NCI-H774 (cell line): Measurements from ENCODE around the gene ZER1.
A peak's percentile ranks its signal among the peaks of the same experiment; 100 is the strongest.
"Not testable (repeated sequence)": the region's sequence is repeated elsewhere in the genome, so short reads cannot be mapped to it uniquely, and the experiment has no call there.

ENCODE experiments used
- DNase-seq: peaks from one replicate; lab custom pipeline; 2025; lab: John Stamatoyannopoulos, UW

The ZER1 gene

GRCh38 chr9:128787659-128788058 lies 15.9 kb upstream of the ZER1 start:
- no peak for DNase-seq

GRCh38 chr9:128786681-128787601 lies 15.2 kb upstream of the ZER1 start, which contains the start of gene TBC1D13:
Gene TBC1D13, plus strand, starts transcription at chr9:128787253. Its CDS starts 101 bp downstream, at chr9:128787354.
- peak; percentile 88 for DNase-seq

- no peak for DNase-seq
Observed at GRCh38 chr9:128785427-128785826, 13.7 kb upstream of the ZER1 start.

GRCh38 chr9:128782669-128783068 lies 10.9 kb upstream of the ZER1 start:
- DNase-seq = no peak

GRCh38 chr9:128781187-128782070 lies 9.7 kb upstream of the ZER1 start:
- DNase-seq = no peak

- DNase-seq = not testable (repeated sequence)
Observed at GRCh38 chr9:128780093-128780492, 8.4 kb upstream of the ZER1 start.

- DNase-seq = no peak
Observed at GRCh38 chr9:128774804-128775203, 3.1 kb upstream of the ZER1 start.

GRCh38 chr9:128773049-128773448 lies 1.3 kb upstream of the ZER1 start:
- DNase-seq = no peak

GRCh38 chr9:128771094-128771721 lies 519 bp downstream of the ZER1 start:
- no peak for DNase-seq

- DNase-seq = no peak
Observed at GRCh38 chr9:128770286-128771030, 1.3 kb downstream of the ZER1 start.

- DNase-seq = no peak
Observed at GRCh38 chr9:128768606-128769005, 3.1 kb downstream of the ZER1 start.

GRCh38 chr9:128765499-128765898 lies 6.2 kb downstream of the ZER1 start:
- DNase-seq = no peak

- DNase-seq = no peak
Observed at GRCh38 chr9:128764361-128764760, 7.4 kb downstream of the ZER1 start.

GRCh38 chr9:128762671-128763449 lies 8.9 kb downstream of the ZER1 start:
- DNase-seq = no peak

- DNase-seq = no peak
Observed at GRCh38 chr9:128757602-128758001, 14.1 kb downstream of the ZER1 start.

- DNase-seq = no peak
Observed at GRCh38 chr9:128753627-128754026, 18.1 kb downstream of the ZER1 start.

GRCh38 chr9:128750926-128751595 lies 20.7 kb downstream of the ZER1 start:
- DNase-seq = no peak

- DNase-seq = no peak
Observed at GRCh38 chr9:128747241-128747640, 24.5 kb downstream of the ZER1 start.

GRCh38 chr9:128743421-128743820 lies 28.3 kb downstream of the ZER1 start:
- DNase-seq = no peak

GRCh38 chr9:128742401-128742800 lies 29.3 kb downstream of the ZER1 start:
- DNase-seq = no peak
